ENCODE results near the gene SULT4A1.

SULT4A1 gene

DNA sequence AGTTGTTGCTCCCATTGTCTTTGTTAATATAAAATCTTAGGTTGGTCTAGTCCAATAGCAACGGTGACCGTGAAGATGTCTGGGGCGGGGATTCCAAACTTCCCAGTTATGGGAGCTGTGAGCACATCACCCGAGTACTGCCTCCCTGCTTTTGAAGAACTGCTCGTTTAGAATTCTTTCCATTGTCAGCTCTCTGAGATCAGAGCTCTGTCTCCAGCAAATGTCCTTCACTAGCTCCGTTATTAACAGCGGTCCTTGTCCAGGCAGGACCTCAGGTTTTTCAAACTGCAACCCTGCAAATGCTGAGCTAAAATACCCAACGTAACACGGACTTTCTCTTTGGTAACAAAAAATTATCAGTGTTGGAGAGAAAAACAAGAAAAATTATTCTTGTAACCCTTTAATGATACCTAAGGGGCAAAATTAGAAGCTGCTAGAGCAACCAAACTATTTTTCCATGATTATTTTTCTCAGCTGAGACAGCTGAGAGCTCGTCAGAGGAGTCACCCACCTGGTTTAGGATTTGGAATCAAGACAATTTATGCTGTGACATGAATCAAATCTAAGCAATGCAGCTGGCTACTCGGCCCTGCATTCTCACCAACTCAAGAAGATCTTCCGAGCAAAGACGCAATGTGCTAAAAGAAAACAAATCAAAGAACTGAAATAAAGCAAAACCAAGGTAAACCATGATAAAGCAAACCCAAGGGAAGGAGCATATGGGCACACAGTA is 35.1 kb downstream of the SULT4A1 start:
- no peak for DNase-seq

DNA sequence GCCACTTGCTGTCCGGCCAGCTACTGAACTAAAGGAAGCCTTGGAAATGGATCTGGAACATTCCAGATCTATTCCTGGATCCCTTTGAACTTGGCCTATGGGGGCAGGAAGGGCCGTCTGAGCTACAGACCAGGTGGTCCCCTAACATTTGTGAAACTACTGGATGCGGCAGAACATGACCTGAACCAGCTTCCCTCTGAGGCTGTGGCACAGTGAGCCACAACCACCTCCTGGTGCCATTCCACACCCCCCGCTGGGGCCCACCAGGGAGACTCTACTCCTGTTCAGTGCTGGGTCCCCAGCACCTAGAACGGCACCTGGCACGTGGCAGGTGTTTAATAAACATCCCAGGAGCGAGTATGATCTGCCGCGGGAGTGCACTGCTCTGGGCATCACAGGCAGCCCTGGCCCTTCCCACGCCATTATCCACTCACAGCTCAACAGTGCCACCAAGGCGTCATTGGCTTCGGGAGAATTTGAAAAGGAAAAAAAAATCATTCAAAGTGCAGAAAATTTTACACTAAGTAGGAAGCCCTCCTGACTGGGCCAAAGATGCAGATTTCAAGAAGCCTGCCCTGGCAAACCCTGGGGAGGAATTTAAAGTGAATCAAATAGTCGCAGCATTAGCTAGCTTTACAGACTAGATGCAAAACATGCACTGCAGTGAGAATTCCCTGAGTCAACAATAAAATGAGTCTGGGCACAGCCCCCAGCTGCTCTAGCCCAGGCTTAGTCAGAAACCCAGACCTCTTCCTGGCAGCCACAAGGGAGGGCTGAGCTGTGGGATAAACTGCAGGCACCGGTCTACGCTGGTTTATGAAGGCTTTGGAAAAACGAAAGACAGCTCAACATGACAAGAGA is 35.9 kb downstream of the SULT4A1 start:
- no peak for DNase-seq

- no peak for DNase-seq
Observed at GRCh38 chr22:43825651-43826050, 36.7 kb downstream of the SULT4A1 start.

DNA sequence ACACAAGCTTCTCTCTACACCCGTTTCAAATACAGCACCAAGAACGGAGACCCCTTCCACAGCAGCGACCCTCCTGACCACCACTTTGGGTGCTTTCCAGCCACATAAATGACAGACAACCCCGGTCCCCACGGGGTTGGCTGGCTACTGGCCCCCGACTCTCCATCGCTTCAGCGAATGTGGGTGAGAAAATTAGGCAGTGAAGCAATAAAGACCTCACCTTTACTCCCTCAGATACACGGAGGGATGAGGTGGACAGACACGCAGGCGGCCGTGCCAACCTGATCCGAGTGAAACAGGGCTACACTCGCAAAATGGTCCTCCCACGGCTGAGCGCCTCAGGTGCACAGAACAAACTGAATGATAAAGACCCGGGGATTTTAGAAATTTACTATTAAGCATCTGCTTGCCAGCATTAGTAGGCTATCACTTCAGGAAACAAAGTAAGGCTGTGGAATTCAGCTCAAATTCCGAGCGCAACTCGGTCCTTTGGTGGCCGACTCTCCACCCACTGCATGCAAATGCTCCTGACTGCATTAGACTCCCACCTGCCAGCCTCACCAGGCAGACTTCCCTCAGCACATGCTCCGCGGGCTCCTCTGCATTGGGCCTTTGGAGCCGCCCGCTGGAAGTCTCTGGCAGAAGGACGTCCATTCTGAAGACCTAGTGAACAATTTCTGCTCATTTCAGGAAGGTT is 37.4 kb downstream of the SULT4A1 start:
- no peak for DNase-seq

DNA sequence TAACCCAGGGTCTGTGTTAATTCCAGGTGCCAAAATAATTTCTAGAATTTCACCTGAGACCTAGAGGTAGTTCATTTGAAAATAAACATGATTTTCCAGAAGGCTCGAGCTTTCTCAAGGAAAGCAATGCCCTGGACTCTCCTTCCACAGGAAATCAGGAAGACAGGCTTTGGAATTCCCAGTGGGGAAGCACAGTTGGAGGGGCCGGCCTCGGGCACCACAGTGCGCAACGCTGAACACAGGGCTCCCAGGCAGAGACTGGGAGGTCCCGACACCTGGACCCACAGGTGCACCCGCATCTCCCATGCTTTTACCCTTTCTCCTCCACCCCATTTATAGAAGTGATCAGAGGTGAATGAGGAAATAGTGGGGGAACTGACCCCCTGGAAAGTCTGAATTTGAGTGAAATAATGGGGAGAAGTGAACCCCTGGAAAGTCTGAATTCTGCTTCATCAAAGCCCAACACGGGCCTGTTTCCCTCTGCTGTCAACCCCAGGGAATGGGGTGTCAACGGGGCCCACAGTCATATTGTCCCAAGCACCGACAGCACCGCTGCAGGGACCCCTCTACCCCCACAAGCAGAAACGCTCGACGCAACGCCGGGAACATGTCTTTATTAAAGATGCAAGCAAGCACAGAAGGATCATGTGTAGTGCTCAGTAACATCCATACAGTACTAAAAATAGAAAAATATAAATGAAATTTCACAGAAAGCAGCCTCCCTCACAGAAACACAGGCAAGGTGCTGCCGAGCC is 38.2 kb downstream of the SULT4A1 start:
- DNase-seq = no peak

GRCh38 chr22:43823353-43823908 is 38.9 kb downstream of the SULT4A1 start:
- no peak for DNase-seq

GRCh38 chr22:43821606-43822425 is 40.5 kb downstream of the SULT4A1 start:
- DNase-seq = no peak

DNA sequence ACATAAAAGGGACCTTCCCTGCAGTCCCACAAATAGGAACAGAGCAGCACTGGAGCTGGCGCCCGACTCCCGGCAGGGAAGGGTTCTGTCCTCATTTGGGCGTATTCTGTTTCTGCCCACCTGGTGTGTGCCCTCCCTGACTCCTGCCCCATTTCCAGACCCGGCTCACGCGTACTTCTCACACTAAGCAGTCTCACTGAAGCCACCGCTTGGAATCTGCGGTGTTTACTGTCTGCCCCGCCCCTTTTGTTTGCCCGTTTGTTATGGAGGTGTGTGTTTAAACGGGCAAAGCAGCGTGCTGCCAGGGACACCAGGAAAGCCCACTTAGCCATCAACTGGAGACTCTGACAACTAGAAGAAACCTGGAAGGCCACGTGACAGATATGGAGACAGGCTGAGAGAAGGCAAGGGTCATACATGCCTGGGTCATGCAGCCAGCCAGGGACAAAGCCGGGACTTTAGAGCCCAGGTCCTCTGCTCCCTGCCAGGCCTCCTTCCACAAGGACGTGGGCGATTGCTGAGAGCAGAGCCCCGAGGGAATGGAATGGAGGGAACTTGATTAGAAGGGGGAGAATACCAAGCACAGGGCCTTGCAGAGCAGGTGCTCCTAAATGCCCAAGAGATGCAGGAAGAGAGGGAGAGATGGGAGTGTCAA is 41.5 kb downstream of the SULT4A1 start:
- DNase-seq = no peak

- DNase-seq = no peak
Observed at GRCh38 chr22:43819931-43820640, 42.2 kb downstream of the SULT4A1 start.

DNA sequence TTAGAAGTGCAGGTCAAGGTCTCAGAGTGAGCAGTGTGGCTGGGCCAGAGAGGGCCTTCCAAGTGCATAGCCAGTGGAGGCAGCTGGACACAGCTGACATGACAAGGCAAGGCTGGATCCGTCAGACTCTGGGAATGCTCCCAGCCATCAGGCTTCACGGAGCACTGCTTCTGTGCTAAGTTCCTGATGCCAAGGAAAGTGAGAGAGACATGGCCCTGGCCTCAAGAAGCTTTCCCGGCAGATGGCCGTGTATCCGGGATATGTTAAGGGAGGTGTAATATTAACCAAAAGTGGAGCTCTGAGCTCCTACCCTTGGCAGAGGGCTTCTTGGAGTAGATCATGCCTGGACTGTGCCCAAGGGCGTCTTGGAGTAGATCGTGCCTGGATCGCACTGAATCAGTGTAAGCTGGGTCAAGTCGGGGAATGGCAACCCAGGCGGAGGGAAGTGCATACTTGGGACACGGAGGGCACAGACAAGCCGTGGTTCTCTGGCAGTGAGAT is 42.8 kb downstream of the SULT4A1 start:
- DNase-seq = no peak

GRCh38 chr22:43818981-43819380 is 43.3 kb downstream of the SULT4A1 start:
- no peak for DNase-seq

GRCh38 chr22:43817402-43817801 is 44.9 kb downstream of the SULT4A1 start:
- DNase-seq = no peak

DNA sequence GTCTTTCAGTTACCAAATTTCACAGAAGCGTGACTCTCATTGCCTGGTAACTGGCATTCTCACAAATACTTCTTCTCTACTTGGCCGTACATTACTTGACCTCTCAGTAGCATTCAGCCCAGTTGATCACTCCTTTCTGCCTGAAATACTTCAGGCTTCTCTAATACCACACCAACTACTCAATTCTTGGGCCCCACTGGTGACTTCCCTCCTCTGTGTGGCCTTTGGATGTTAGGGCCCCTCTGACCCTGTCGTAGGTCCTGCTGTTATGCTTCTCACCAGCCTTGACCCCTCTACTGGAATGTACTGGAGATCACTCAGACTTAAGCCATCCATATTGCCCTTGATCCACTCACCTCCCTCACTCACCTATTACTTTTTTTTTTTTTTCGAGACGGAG is 48.0 kb downstream of the SULT4A1 start:
- no peak for DNase-seq

GRCh38 chr22:43812890-43813289 is 49.4 kb downstream of the SULT4A1 start:
- no peak for DNase-seq

DNA sequence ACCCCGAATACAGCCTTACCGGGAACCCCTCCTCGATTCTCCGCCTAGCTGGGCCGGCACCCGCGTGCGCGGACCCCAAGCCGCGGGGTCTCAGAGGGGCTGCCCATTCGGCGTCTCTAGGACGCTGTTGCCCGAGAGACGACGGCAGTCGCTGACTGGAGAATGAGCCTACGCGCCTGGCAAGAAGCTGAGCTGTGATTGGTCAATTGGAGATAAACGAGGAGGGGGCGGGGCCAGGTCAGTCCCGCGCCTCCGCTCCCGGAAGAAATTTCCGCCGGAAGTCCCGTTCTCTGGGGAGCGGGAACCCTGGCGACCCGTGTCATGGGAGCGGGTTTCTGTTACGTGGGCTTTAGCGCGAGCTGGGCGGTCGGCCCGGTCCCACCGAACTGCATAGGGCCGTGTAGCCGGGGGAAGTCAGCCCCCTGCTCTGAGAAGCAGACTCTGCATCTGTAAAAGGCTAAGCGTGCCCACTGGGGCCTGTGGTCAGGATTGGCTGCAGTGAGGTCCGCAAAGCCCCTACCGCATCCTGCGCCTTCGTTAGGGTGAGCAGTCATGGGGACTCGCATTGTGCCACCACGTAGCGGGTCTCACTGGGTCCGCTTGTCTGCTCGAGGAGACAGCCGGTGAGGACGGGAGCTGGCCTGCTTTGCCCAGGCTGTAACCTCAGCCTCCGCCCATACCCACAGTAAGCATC is 50.0 kb downstream of the SULT4A1 start, which contains the start of gene EFCAB6:
TSS of gene EFCAB6 (minus strand) at position 157 of the 694 bp plus-strand sequence. CDS start 29,987 bp downstream, outside the sequence.
- DNase-seq = peak; percentile 89

DNA sequence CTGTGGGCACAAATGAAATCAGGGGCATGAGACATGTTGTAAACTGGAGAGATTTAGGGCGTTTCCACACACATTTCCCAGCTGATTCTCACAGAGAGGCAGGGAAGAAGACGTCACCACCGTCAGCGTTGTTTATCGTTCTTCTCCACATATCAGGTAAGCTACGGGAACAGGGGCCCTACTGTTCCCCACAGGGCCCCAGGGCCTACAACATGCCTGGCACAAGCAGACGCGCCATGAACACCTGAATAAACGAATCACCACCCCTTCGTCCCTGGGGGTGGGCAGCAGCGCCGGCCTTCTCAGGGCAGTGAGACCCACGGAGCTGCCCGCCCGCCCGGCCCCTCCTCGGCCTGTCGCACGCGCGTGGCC is 50.5 kb downstream of the SULT4A1 start:
- DNase-seq = no peak

DNA sequence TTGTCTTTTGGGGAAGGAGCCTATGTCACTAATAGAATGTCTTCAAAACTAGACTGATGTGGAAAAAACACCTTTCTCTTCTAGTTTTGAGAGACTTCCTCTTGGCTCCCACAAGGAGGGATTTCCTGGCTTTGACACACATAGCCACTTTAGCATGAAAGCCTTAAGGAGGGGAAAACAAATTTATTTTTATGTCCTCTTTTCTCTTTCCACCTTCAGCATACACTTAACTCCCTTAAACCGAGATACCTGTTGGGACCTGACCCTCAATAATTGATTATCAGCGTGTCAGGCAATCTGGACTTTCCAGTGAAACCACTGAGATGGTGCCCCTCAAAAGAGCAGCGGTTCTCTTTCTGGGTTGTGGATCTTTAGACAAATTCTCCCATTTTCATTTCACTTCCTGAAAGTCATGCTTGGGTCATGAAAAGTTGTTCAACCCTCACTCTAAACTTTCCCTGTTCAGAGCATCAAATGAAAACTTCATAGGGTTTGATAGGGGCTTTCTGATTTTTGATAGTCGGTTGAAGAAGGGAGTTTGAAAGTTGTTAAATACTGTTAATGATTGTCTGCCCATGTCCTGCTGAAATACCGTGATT is 59.3 kb downstream of the SULT4A1 start:
- DNase-seq = no peak

DNA sequence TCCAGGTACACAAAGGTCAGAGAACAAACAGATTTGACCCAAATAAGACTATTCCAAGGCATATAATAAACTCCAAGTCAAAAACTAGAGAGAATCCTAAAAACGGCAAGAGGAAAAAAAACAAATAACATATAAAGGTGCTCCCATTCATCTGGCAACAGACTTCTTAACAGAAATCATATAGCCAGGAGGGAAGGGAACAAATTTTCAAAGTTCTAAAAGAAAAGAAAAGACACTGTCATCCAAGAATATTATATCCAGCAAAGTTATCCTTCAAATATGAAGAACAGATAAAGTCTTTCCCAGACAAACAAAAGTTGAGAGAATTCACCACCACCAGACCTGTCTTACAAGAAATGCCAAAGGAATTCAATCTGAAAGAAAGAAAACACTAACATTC is 61.3 kb downstream of the SULT4A1 start:
- DNase-seq = no peak

DNA sequence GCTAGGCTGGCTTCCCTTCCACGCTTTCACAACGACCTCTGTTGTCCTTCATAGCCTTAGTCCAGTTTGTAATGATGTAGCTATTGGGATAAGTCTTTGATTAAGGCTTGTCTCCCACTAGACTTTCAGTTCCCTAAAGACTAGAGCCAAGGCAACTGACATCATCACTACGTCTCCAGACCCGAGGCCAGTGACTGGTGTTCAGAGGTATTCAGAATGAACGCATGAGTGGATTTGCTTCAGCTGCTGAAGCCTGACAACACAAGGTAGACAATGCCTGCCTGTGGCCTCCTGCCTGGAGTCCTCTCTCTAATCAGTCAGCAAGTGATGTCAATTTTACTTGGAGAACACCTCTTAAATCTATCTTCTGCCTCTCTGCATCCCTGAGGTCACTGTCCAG is 63.8 kb downstream of the SULT4A1 start:
- DNase-seq = no peak

Measured in stimulated activated CD4-positive, alpha-beta T cell treated with anti-CD3 and anti-CD28 coated beads, Interleukin-4, amount 100 ng/mL, for 1 hour (primary cell).